Nucleus accumbens (tissue), 56 donors: ENCODE measurements around the gene C19orf44.
"Not testable (repeated sequence)": the region's sequence is repeated elsewhere in the genome, so short reads cannot be mapped to it uniquely, and the experiment has no call there.

Experiments used
- DNase-seq, 56 donors: peaks; one replicate each; lab custom pipeline; 2025; lab: John Stamatoyannopoulos, UW

C19orf44 gene

GRCh38 chr19:16495982-16496612, at the start of gene C19orf44, which contains the start of gene CALR3:
Gene C19orf44, plus strand, starts transcription at chr19:16496394. Its CDS starts 4,399 bp downstream, at chr19:16500793.
Gene CALR3, minus strand, starts transcription at chr19:16496167. Its CDS starts 38 bp downstream, at chr19:16496129.
- DNase-seq, result peak; percentile 85 to 99 (median 97)

GRCh38 chr19:16446724-16447368, 49.3 kb upstream of the C19orf44 start:
- DNase-seq, result peak in 10 of 56 donors; percentile 7 to 53 (median 18)

GRCh38 chr19:16448872-16449271, 47.3 kb upstream of the C19orf44 start:
- DNase-seq, result not testable (repeated sequence)

GRCh38 chr19:16449330-16449961, 46.7 kb upstream of the C19orf44 start:
- DNase-seq, result no peak

- no peak for DNase-seq
Measured at GRCh38 chr19:16452325-16452724, 43.9 kb upstream of the C19orf44 start.

- no peak for DNase-seq
Measured at GRCh38 chr19:16454351-16454918, 41.8 kb upstream of the C19orf44 start.

GRCh38 chr19:16455489-16455888, 40.7 kb upstream of the C19orf44 start:
- no peak for DNase-seq

GRCh38 chr19:16456652-16457194, 39.5 kb upstream of the C19orf44 start:
- DNase-seq, result peak in 1 of 56 donors; percentile 30

GRCh38 chr19:16457195-16457953, 38.8 kb upstream of the C19orf44 start:
- DNase-seq, result peak in 14 of 56 donors; percentile 11 to 51 (median 24)

- no peak for DNase-seq
Measured at GRCh38 chr19:16457954-16458331, 38.3 kb upstream of the C19orf44 start.

- DNase-seq, result no peak
Measured at GRCh38 chr19:16458391-16459341, 37.5 kb upstream of the C19orf44 start.

- no peak for DNase-seq
Measured at GRCh38 chr19:16459680-16460079, 36.5 kb upstream of the C19orf44 start.

GRCh38 chr19:16460454-16460853, 35.7 kb upstream of the C19orf44 start:
- peak in 23 of 56 donors; percentile 4 to 69 (median 35) for DNase-seq

GRCh38 chr19:16461630-16462051, 34.6 kb upstream of the C19orf44 start:
- DNase-seq, result peak in 9 of 56 donors; percentile 10 to 48 (median 18)

GRCh38 chr19:16462757-16463250, 33.4 kb upstream of the C19orf44 start:
- peak in 1 of 56 donors; percentile 13 for DNase-seq

GRCh38 chr19:16463341-16463990, 32.7 kb upstream of the C19orf44 start:
- no peak for DNase-seq

GRCh38 chr19:16463991-16464575, 32.1 kb upstream of the C19orf44 start:
- no peak for DNase-seq

- no peak for DNase-seq
Measured at GRCh38 chr19:16465239-16465638, 31.0 kb upstream of the C19orf44 start.
